Heart right ventricle (tissue), 16 donors: ENCODE results near the gene TEX29. TPM values are rescaled to one million over a fixed set of nuclear protein-coding genes. Genes with fewer than 3 reads are reported as not detected.
A peak's percentile ranks its signal among the peaks of the same experiment; 100 is the strongest.

Experiments
- ATAC-seq, 8 donors: fragments of 200-7000 bp; cut with Tn5 transposase; one replicate each; pipeline ENCODE4 v1.9.1; 2020; ENCODE audit warnings: mild to moderate bottlenecking in 8 of 8, moderate library complexity in 8 of 8, moderate number of reproducible peaks in 1 of 8
- DNase-seq, 2 donors: peaks; one replicate each; pipeline ENCODE4 v3.0.0-alpha.2; 2020
- H3K27ac ChIP-seq, 10 donors: fragments of 200-600 bp; sonication (generic) in 2 of 10; one replicate each; pipeline versions ENCODE4 v1.5.0 to v1.8.0; 2020 to 2022; ENCODE audit warnings: mild to moderate bottlenecking in 3 of 10
- H3K27me3 ChIP-seq, 7 donors: fragments of 200-600 bp; one replicate each; pipeline ENCODE4 v1.8.0; 2021 to 2022; ENCODE audit warnings: mild to moderate bottlenecking in 2 of 7
- H3K36me3 ChIP-seq, 9 donors: fragments of 200-600 bp; sonication (generic) in 1 of 9; one replicate each; pipeline versions ENCODE4 v1.5.0 to v1.8.0; 2020 to 2022; ENCODE audit warnings: mild to moderate bottlenecking in 2 of 9
- H3K4me1 ChIP-seq, 9 donors: fragments of 200-600 bp; sonication (generic) in 1 of 9; one replicate each; pipeline versions ENCODE4 v1.5.0 to v1.8.0; 2020 to 2022; ENCODE audit warnings: mild to moderate bottlenecking in 4 of 9
- H3K4me3 ChIP-seq, 10 donors: fragments of 200-600 bp; sonication (generic) in 2 of 10; one replicate each; pipeline versions ENCODE4 v1.5.0 to v1.8.0; 2020 to 2022; ENCODE audit warnings: mild to moderate bottlenecking in 7 of 10, moderate library complexity in 2 of 10
- H3K9me3 ChIP-seq, 11 donors: fragments of 200-600 bp in 10 of 11; sonication (generic) in 2 of 11; one replicate each; pipeline versions ENCODE4 v1.5.0 to v1.8.0; 2013 to 2022; ENCODE audit warnings: mild to moderate bottlenecking in 2 of 11, control low read depth in 1 of 11, moderate library complexity in 1 of 11
- CTCF ChIP-seq, 9 donors: fragments of 200-600 bp; sonication (generic) in 2 of 9; IDR thresholded peaks; one replicate each; pipeline versions ENCODE4 v1.5.0 to v1.8.0; 2021 to 2022; ENCODE audit warnings: antibody characterized with exemption in 9 of 9, mild to moderate bottlenecking in 5 of 9, moderate library complexity in 1 of 9
- WGBS, 2 donors: extraction: QIAGEN DNeasy Blood & Tissue Kit; methylation state at CpG; one replicate each; pipeline ENCODE4 v1.1.7; 2013; ENCODE audit warnings: inconsistent platforms in 1 of 2; 5-methylcytosine and 5-hydroxymethylcytosine counted together
- intact Hi-C, 10 donors: fragments of 100-400 bp; cut with DNase I; formaldehyde crosslinking; loops; one replicate each; pipeline versions ENCODE4 v1.11.1 to v1.14.2; 2022
- polyA plus RNA-seq, 2 donors: library from polyadenylated mRNA; stranded (reverse); fragments of 200-250 nt; gene quantifications; one replicate each; pipeline ENCODE4 v1.2.3, GENCODE V29; 2013
- total RNA-seq, 10 donors: library from RNA; stranded (reverse); fragmentation: NEBNext Ultra II Directional in 3 of 10; extraction: Animal tissue kit (Norgen Biotek cat#: 25700) in 3 of 10; gene quantifications; one replicate each; pipeline versions ENCODE4 v1.2.1 to v1.2.4, GENCODE V29; 2021 to 2023
- donor health status: Arrhythmogenic right ventricular cardiomyopathy.
- donor health status: ischemic (EF 13 %, LVEDD 7.1; RV severe dilation, severe dysfunction).
- donor health status: healthy with polysubstance abuse.
- donor health status: DM: no; HTN: yes; CAD: no.
- donor health status: DM: no; HTN: no; CAD: no.
- donor health status: ischemic (EF 25% LVEDD 6.9; RV normal size, moderate dysfunction).
- donor health status: ischemic (EF 25% LVEDD 5.7; RV mildly dilated, moderate dysfunction).
- donor health status: healthy.
- donor health status: DM: yes; HTN: yes; CAD: no.
- donor health status: Ischemic cardiomyopathy.
- donor health status: ischemic (EF 35%, LVEDD 5.7; RV mildly dilated, moderate dysfunction).
- donor health status: nonischemic (EF 11% LVEDD 7.7; RV severe dilation, severe dysfunction).
- donor health status: DM: yes; HTN: yes; CAD: no.
- donor health status: PGD.
- donor health status: ischemic (EF 29% LVEDD 5.4; RV normal size, mild dysfunction).
- donor health status: nonischemic (EF 23%, LVEDD 6.1; RV moderate dilation, normal function).

TEX29 gene
- total and polyA plus RNA-seq, 12 donors = 0.22 to 1.1 (median 0.42) TPM; not detected in 6

GRCh38 chr13:111280681-111281585, 39.5 kb upstream of the TEX29 start:
- no peak for TF ChIP-seq CTCF (IDR thresholded peaks at IDR 0.05)
- DNase-seq = no peak
- Histone ChIP-seq H3K9me3 (no peaks in the 10 kb centered on the region), H3K4me3 (no peak overlapping the region), H3K4me1 (peaks cover 15 to 65% (median 51%) of the 10 kb centered on the region in 9 donors), H3K27me3 (no peaks in the 10 kb centered on the region), H3K27ac (peak overlapping the region; percentile 63 to 94 (median 77)), H3K36me3 (peaks cover 0 to 93% (median 40%) of the 10 kb centered on the region in 9 donors)
- no peak for ATAC-seq
- intact Hi-C loops = loop anchor here in 2 of 10 donors (2.0 to 10.0 kb wide), 2 partner anchors 56 to 214 kb away; no protein-coding TSS in a partner anchor
- 69 to 72% methylated on average over 12 of the region's 12 CpGs for WGBS, 2 donors

GRCh38 chr13:111281751-111282311, 38.6 kb upstream of the TEX29 start:
- DNase-seq (peak in 1 of 2 donors; percentile 47), ATAC-seq (peak in 7 of 8 donors; percentile 13 to 74 (median 63))
- intact Hi-C loops = loop anchor here in 2 of 10 donors (2.0 to 10.0 kb wide), 3 partner anchors 57 to 215 kb away; no protein-coding TSS in a partner anchor
- H3K27ac ChIP-seq = peak overlapping the region; percentile 63 to 94 (median 77)
- peaks cover 15 to 65% (median 51%) of the 10 kb centered on the region in 9 donors for H3K4me1 ChIP-seq
- H3K4me3 ChIP-seq = no peak overlapping the region
- peak in 2 of 9 donors; percentile 21 to 31 for TF ChIP-seq CTCF (IDR thresholded peaks at IDR 0.05)
- 14 to 18% methylated on average over 10 of the region's 10 CpGs for WGBS, 2 donors
- H3K36me3 ChIP-seq = peaks cover 0 to 93% (median 47%) of the 10 kb centered on the region in 9 donors
- H3K9me3 ChIP-seq = no peaks in the 10 kb centered on the region
- H3K27me3 ChIP-seq = no peaks in the 10 kb centered on the region

- H3K36me3 ChIP-seq = peaks cover 0 to 93% (median 49%) of the 10 kb centered on the region in 9 donors
- intact Hi-C loops = loop anchor here in 1 of 10 donors (2.0 to 10.0 kb wide), 2 partner anchors 58 to 130 kb away; no protein-coding TSS in a partner anchor
- no peak overlapping the region for H3K4me3 ChIP-seq
- no peak for TF ChIP-seq CTCF (IDR thresholded peaks at IDR 0.05)
- no peaks in the 10 kb centered on the region for H3K9me3 ChIP-seq
- no peaks in the 10 kb centered on the region for H3K27me3 ChIP-seq
- ATAC-seq = peak in 3 of 8 donors; percentile 47 to 48 (median 48)
- WGBS, 2 donors = 40 to 50% methylated on average over 5 of the region's 5 CpGs
- DNase-seq = no peak
- peak overlapping the region; percentile 63 to 94 (median 77) for H3K27ac ChIP-seq
- H3K4me1 ChIP-seq = peaks cover 15 to 65% (median 51%) of the 10 kb centered on the region in 9 donors
These were observed 38.0 kb upstream of the TEX29 start for GRCh38 chr13:111282425-111282824.

- no peaks in the 10 kb centered on the region for H3K27me3 ChIP-seq
- H3K4me3 ChIP-seq = no peak overlapping the region
- peak in 3 of 8 donors; percentile 47 to 75 (median 56) for ATAC-seq
- peaks cover 15 to 64% (median 51%) of the 10 kb centered on the region in 9 donors for H3K4me1 ChIP-seq
- intact Hi-C loops = loop anchor here in 1 of 10 donors (2.0 to 10.0 kb wide), 2 partner anchors 58 to 130 kb away; no protein-coding TSS in a partner anchor
- H3K9me3 ChIP-seq = no peaks in the 10 kb centered on the region
- no peak for DNase-seq
- no peak for TF ChIP-seq CTCF (IDR thresholded peaks at IDR 0.05)
- H3K36me3 ChIP-seq = peaks cover 0 to 93% (median 48%) of the 10 kb centered on the region in 9 donors
- WGBS, 2 donors = 91 to 92% methylated on average over 23 of the region's 23 CpGs
- peak overlapping the region; percentile 63 to 94 (median 77) for H3K27ac ChIP-seq
These were observed 37.4 kb upstream of the TEX29 start for GRCh38 chr13:111282997-111283396.
